K562 (cell line): Measurements from ENCODE around the gene MAB21L3. TPM values are rescaled to one million over a fixed set of nuclear protein-coding genes. Genes with fewer than 3 reads are reported as not detected.

Experiments
- BDP1 ChIP-seq: IDR thresholded peaks from 3 replicates; pipeline ENCODE4 v1.6.1; 2011; ENCODE audit not compliant: insufficient read length, insufficient read depth
- CBFA2T2 ChIP-seq: fragments of 450-650 bp; conservative IDR thresholded peaks from 2 replicates; pipeline ENCODE4 v1.6.1; 2017; ENCODE audit warnings: mild to moderate bottlenecking
- CBX8 ChIP-seq: fragments of 200-600 bp; sonication (generic); IDR thresholded peaks from 2 replicates; pipeline ENCODE4 v1.6.1; 2012; ENCODE audit warnings: borderline replicate concordance, mixed run types, low read depth, mild to moderate bottlenecking, moderate library complexity, mixed read lengths, low read length, control low read depth, inconsistent platforms; ENCODE audit not compliant: poor library complexity, severe bottlenecking; ENCODE audit errors: extremely low read depth
- CEBPG ChIP-seq, 3 experiments: fragments of 200-800 bp in 1 of 3; sonication (Bioruptor generic) in 1 of 3; sonication (generic) in 1 of 3; formaldehyde crosslinking in 1 of 3; IDR thresholded peaks in 2 of 3; conservative IDR thresholded peaks in 1 of 3; 2 replicates each; pipeline versions ENCODE4 v1.6.1 to v1.8.0; 2016 to 2022; ENCODE audit warnings: missing compliant biosample characterization in 2 of 3, missing genetic modification characterization in 2 of 3, mild to moderate bottlenecking in 1 of 3, missing genetic modification reagents in 1 of 3
- CXXC5 ChIP-seq: fragments of 250-450 bp; sonication (Bioruptor Pico); IDR thresholded peaks from 2 replicates; pipeline ENCODE4 v1.8.0; 2022; ENCODE audit warnings: inconsistent platforms, mild to moderate bottlenecking, moderate library complexity
- FOXP1 ChIP-seq: sonication (generic); formaldehyde crosslinking; IDR thresholded peaks from 2 replicates; pipeline ENCODE4 v1.8.0; 2022; ENCODE audit warnings: mild to moderate bottlenecking, missing genetic modification reagents
- HIVEP1 ChIP-seq: fragments of 250-450 bp; sonication (Bioruptor Pico); IDR thresholded peaks from 2 replicates; pipeline ENCODE4 v1.4.0; 2020; ENCODE audit warnings: mild to moderate bottlenecking
- IFI16 ChIP-seq: fragments of 250-450 bp; sonication (Bioruptor Pico); IDR thresholded peaks from 2 replicates; pipeline ENCODE4 v2.1.2; 2022; ENCODE audit warnings: mild to moderate bottlenecking, inconsistent platforms
- KHSRP ChIP-seq: fragments of 450-650 bp; IDR thresholded peaks from 2 replicates; pipeline ENCODE4 v1.6.1; 2017
- NEUROD1 ChIP-seq: fragments of 150-350 bp; IDR thresholded peaks from 2 replicates; pipeline ENCODE4 v1.6.1; 2014; ENCODE audit warnings: borderline replicate concordance, low read length, low read depth; ENCODE audit not compliant: partially characterized antibody
- SMARCB1 ChIP-seq: IDR thresholded peaks from 2 replicates; pipeline ENCODE4 v1.6.1; 2011; ENCODE audit warnings: improper control_type of control experiment, low read depth; ENCODE audit not compliant: insufficient read length
- TRIM25 ChIP-seq: fragments of 450-650 bp; IDR thresholded peaks from 2 replicates; pipeline ENCODE4 v1.7.0; 2016; ENCODE audit warnings: borderline replicate concordance
- ZC3H8 ChIP-seq: fragments of 450-650 bp; IDR thresholded peaks from 2 replicates; pipeline ENCODE4 v1.6.1; 2017
- ZNF146 ChIP-seq: IDR thresholded peaks from one replicate; pipeline ENCODE4 v1.6.1; 2018; ENCODE audit warnings: missing compliant biosample characterization; ENCODE audit not compliant: unreplicated experiment
- ZNF165 ChIP-seq: fragments of 250-450 bp; sonication (Bioruptor Pico); IDR thresholded peaks from 2 replicates; pipeline ENCODE4 v1.4.0; 2020; ENCODE audit warnings: borderline replicate concordance
- ZNF24 ChIP-seq: fragments of 450-650 bp; IDR thresholded peaks from 2 replicates; pipeline ENCODE4 v1.6.1; 2016
- ZNF707 ChIP-seq: fragments of 250-450 bp; sonication (Bioruptor Pico); conservative IDR thresholded peaks from 2 replicates; pipeline ENCODE4 v1.8.0; 2022; ENCODE audit warnings: inconsistent platforms, mild to moderate bottlenecking, moderate library complexity
- polyA plus RNA-seq, 8 experiments: library from polyadenylated mRNA; depleted of rRNA in 4 of 8; stranded (reverse) in 5 of 8; unstranded in 3 of 8; fragments of >200 nt; fragmentation: Nextera tagmentation in 2 of 8; fragmentation: Illumina TruSeq in 1 of 8; extraction: Ambion mirVana in 2 of 8; extraction: Trizol in 1 of 8; gene quantifications; 2 replicates each; pipeline versions ENCODE4 v1.2.1 to v1.2.3, GENCODE V29; 2011 to 2014; ENCODE audit warnings: inconsistent platforms in 1 of 8, missing spikeins in 1 of 8
- total RNA-seq, 7 experiments: library from RNA; depleted of rRNA in 6 of 7; stranded (reverse); fragments of >200 nt in 6 of 7; fragmentation: Illumina TruSeq in 2 of 7; extraction: Trizol in 2 of 7; gene quantifications; 2 replicates each; pipeline versions ENCODE4 v1.2.1 to v1.2.3, GENCODE V29; 2011 to 2021; ENCODE audit warnings: low replicate concordance in 1 of 7
- TF ChIP-seq, protein P1 (sequence below): sonication (generic); formaldehyde crosslinking; IDR thresholded peaks from 2 replicates; pipeline ENCODE4 v1.8.0; 2023; ENCODE audit warnings: mild to moderate bottlenecking, missing genetic modification reagents
- TF ChIP-seq, protein P2 (sequence below), 2 experiments: fragments of 450-650 bp in 1 of 2; IDR thresholded peaks; 2 replicates each; pipeline ENCODE4 v1.6.1; 2011 to 2017; ENCODE audit warnings: low read depth in 2 of 2, antibody characterized with exemption in 1 of 2, borderline replicate concordance in 1 of 2, low read length in 1 of 2, mild to moderate bottlenecking in 1 of 2, mixed read lengths in 1 of 2; ENCODE audit not compliant: control insufficient read depth in 1 of 2

MAB21L3 gene
- total and polyA plus RNA-seq, 9 of the 15 experiments (the other 6 are each of a cell fraction or from before 2014, with no cell fraction given), result not detected

- TF ChIP-seq TRIM25 (no peak), CBX8 (no peak), ZNF24 (no peak), IFI16 (no peak), CBFA2T2 (no peak), KHSRP (no peak), NEUROD1 (no peak), CXXC5 (CRISPR knock-in tag) (no peak), CEBPG (CRISPR knock-in tag; IDR thresholded peaks at IDR 0.05) (no peak), CEBPG (tag; conservative IDR thresholded peaks at IDR 0.05 in 1 of 2, IDR thresholded peaks at IDR 0.05 in 1 of 2) (no peak), ZNF165 (CRISPR knock-in tag) (no peak), FOXP1 (CRISPR knock-in tag) (no peak), ZC3H8 (no peak), BDP1 (no peak), SMARCB1 (no peak), ZNF707 (CRISPR knock-in tag) (no peak), ZNF146 (CRISPR knock-in tag) (no peak), HIVEP1 (CRISPR knock-in tag) (no peak)
- TF ChIP-seq, protein P1, sequence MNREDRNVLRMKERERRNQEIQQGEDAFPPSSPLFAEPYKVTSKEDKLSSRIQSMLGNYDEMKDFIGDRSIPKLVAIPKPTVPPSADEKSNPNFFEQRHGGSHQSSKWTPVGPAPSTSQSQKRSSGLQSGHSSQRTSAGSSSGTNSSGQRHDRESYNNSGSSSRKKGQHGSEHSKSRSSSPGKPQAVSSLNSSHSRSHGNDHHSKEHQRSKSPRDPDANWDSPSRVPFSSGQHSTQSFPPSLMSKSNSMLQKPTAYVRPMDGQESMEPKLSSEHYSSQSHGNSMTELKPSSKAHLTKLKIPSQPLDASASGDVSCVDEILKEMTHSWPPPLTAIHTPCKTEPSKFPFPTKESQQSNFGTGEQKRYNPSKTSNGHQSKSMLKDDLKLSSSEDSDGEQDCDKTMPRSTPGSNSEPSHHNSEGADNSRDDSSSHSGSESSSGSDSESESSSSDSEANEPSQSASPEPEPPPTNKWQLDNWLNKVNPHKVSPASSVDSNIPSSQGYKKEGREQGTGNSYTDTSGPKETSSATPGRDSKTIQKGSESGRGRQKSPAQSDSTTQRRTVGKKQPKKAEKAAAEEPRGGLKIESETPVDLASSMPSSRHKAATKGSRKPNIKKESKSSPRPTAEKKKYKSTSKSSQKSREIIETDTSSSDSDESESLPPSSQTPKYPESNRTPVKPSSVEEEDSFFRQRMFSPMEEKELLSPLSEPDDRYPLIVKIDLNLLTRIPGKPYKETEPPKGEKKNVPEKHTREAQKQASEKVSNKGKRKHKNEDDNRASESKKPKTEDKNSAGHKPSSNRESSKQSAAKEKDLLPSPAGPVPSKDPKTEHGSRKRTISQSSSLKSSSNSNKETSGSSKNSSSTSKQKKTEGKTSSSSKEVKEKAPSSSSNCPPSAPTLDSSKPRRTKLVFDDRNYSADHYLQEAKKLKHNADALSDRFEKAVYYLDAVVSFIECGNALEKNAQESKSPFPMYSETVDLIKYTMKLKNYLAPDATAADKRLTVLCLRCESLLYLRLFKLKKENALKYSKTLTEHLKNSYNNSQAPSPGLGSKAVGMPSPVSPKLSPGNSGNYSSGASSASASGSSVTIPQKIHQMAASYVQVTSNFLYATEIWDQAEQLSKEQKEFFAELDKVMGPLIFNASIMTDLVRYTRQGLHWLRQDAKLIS (CRISPR knock-in tag), result no peak
- TF ChIP-seq, protein P2, sequence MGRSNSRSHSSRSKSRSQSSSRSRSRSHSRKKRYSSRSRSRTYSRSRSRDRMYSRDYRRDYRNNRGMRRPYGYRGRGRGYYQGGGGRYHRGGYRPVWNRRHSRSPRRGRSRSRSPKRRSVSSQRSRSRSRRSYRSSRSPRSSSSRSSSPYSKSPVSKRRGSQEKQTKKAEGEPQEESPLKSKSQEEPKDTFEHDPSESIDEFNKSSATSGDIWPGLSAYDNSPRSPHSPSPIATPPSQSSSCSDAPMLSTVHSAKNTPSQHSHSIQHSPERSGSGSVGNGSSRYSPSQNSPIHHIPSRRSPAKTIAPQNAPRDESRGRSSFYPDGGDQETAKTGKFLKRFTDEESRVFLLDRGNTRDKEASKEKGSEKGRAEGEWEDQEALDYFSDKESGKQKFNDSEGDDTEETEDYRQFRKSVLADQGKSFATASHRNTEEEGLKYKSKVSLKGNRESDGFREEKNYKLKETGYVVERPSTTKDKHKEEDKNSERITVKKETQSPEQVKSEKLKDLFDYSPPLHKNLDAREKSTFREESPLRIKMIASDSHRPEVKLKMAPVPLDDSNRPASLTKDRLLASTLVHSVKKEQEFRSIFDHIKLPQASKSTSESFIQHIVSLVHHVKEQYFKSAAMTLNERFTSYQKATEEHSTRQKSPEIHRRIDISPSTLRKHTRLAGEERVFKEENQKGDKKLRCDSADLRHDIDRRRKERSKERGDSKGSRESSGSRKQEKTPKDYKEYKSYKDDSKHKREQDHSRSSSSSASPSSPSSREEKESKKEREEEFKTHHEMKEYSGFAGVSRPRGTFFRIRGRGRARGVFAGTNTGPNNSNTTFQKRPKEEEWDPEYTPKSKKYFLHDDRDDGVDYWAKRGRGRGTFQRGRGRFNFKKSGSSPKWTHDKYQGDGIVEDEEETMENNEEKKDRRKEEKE (IDR thresholded peaks at IDR 0.05; ENCODE audit: borderline replicate concordance in 1 of 2, control insufficient read depth in 1 of 2, low read depth in 2 of 2, low read length in 1 of 2), result no peak
These were observed 56.6 kb downstream of the MAB21L3 start (continued) for GRCh38 chr1:116167625-116168276.
